Activated CD4-positive, alpha-beta T cell treated with anti-CD3 and anti-CD28 coated beads, Interleukin-2, amount 10 ng/mL, durations not matched to agents 24 days and 14 days (primary cell): ENCODE measurements around the gene TNF. TPM values are rescaled to one million over a fixed set of nuclear protein-coding genes. Genes with fewer than 3 reads are reported as not detected.
"Not testable (repeated sequence)": the region's sequence is repeated elsewhere in the genome, so short reads cannot be mapped to it uniquely, and the experiment has no call there.

Source experiments
- DNase-seq: peaks from one replicate; pipeline ENCODE4 v3.0.0; 2022
- H3K27ac Mint-ChIP-seq: one replicate; pipeline ENCODE4 v1.8.0; 2022; ENCODE audit warnings: mild to moderate bottlenecking, mixed read lengths
- H3K27me3 Mint-ChIP-seq: one replicate; pipeline ENCODE4 v1.8.0; 2022; ENCODE audit warnings: mixed read lengths
- H3K36me3 Mint-ChIP-seq: one replicate; pipeline ENCODE4 v1.8.0; 2022; ENCODE audit warnings: low read depth, mild to moderate bottlenecking, mixed read lengths
- H3K4me1 Mint-ChIP-seq: one replicate; pipeline ENCODE4 v1.8.0; 2021; ENCODE audit warnings: mixed read lengths
- H3K4me3 Mint-ChIP-seq: one replicate; pipeline ENCODE4 v1.8.0; 2022; ENCODE audit warnings: mild to moderate bottlenecking, moderate library complexity, mixed read lengths
- H3K9me3 Mint-ChIP-seq: one replicate; pipeline ENCODE4 v1.8.0; 2021; ENCODE audit warnings: mixed read lengths
- intact Hi-C: fragments of 100-400 bp; cut with micrococcal nuclease; formaldehyde crosslinking; loops from one replicate; pipeline ENCODE4 v1.15.1; 2023
- total RNA-seq: library from RNA; stranded (reverse); gene quantifications from 2 replicates; pipeline ENCODE4 v1.2.3, GENCODE V29; 2022

Gene TNF
- total RNA-seq, 1 donor from 2014 or later, result 303 TPM

GRCh38 chr6:31580807-31581433, 5.6 kb downstream of the TNF start:
- no peaks in the 10 kb centered on the region for H3K9me3 Mint-ChIP-seq
- H3K4me1 Mint-ChIP-seq, result peaks cover 62% of the 10 kb centered on the region
- H3K4me3 Mint-ChIP-seq, result peak overlapping the region; percentile 94
- H3K27ac Mint-ChIP-seq, result peak overlapping the region; percentile 91
- peaks cover 61% of the 10 kb centered on the region for H3K36me3 Mint-ChIP-seq
- intact Hi-C loops, result loop anchor here (1.0 to 5.0 kb wide), 7 partner anchors 9 to 156 kb away; partner anchors contain the start of genes CLIC1, LTA, NFKBIL1 and PRRC2A
- peak; percentile 96 for DNase-seq
- no peaks in the 10 kb centered on the region for H3K27me3 Mint-ChIP-seq

GRCh38 chr6:31581434-31582229, 6.3 kb downstream of the TNF start:
- Mint-ChIP-seq H3K36me3 (peaks cover 54% of the 10 kb centered on the region), H3K4me3 (peak overlapping the region; percentile 94), H3K9me3 (no peaks in the 10 kb centered on the region), H3K27me3 (no peaks in the 10 kb centered on the region), H3K27ac (peak overlapping the region; percentile 91), H3K4me1 (peaks cover 63% of the 10 kb centered on the region)
- intact Hi-C loops, result loop anchor here (1.0 to 5.0 kb wide), 6 partner anchors 17 to 156 kb away; partner anchors contain the start of genes CLIC1, NFKBIL1 and PRRC2A
- DNase-seq, result peak; percentile 75

- Mint-ChIP-seq H3K4me3 (peak within 1 kb of the TSS; percentile 94), H3K9me3 (no peaks in the 10 kb centered on the region), H3K4me1 (peaks cover 64% of the 10 kb centered on the region), H3K27me3 (no peaks in the 10 kb centered on the region), H3K27ac (peak within 1 kb of the TSS; percentile 91), H3K36me3 (peaks cover 48% of the 10 kb centered on the region)
- intact Hi-C loops, result loop anchor here (5.0 kb wide), 2 partner anchors 90 to 155 kb away; partner anchors contain the start of gene CLIC1
- DNase-seq, result peak; percentile 92
Observed at GRCh38 chr6:31582230-31582643, 6.9 kb downstream of the TNF start, which contains the start of gene LTB. Gene LTB, minus strand, starts transcription at chr6:31582424. Its CDS starts 7 bp downstream, at chr6:31582417.

- Mint-ChIP-seq H3K36me3 (peaks cover 29% of the 10 kb centered on the region), H3K9me3 (no peaks in the 10 kb centered on the region), H3K4me1 (peaks cover 59% of the 10 kb centered on the region), H3K27me3 (no peaks in the 10 kb centered on the region), H3K4me3 (peak overlapping the region; percentile 89), H3K27ac (peak overlapping the region; percentile 96)
- intact Hi-C loops, result loop anchor here (1.0 kb wide), 1 partner anchor 13 kb away; no protein-coding TSS in a partner anchor
- DNase-seq, result peak; percentile 86
Observed at GRCh38 chr6:31585491-31585890, 10.1 kb downstream of the TNF start.

- Mint-ChIP-seq H3K27me3 (no peaks in the 10 kb centered on the region), H3K36me3 (peaks cover 26% of the 10 kb centered on the region), H3K27ac (peak within 1 kb of the TSS; percentile 96), H3K9me3 (no peaks in the 10 kb centered on the region), H3K4me3 (peak within 1 kb of the TSS; percentile 89), H3K4me1 (peaks cover 58% of the 10 kb centered on the region)
- no peak for DNase-seq
- intact Hi-C loops, result no loop called here
Observed at GRCh38 chr6:31586008-31586407, 10.6 kb downstream of the TNF start, which contains the start of gene LST1. Gene LST1, plus strand, starts transcription at chr6:31586277. Its CDS starts 1,023 bp downstream, at chr6:31587300.

GRCh38 chr6:31586599-31587281, 11.4 kb downstream of the TNF start:
- intact Hi-C loops, result no loop called here
- Mint-ChIP-seq H3K9me3 (no peaks in the 10 kb centered on the region), H3K4me3 (peak overlapping the region; percentile 89), H3K36me3 (peaks cover 22% of the 10 kb centered on the region), H3K27ac (peak overlapping the region; percentile 96), H3K27me3 (no peaks in the 10 kb centered on the region), H3K4me1 (peaks cover 60% of the 10 kb centered on the region)
- DNase-seq, result peak; percentile 78

- no peaks in the 10 kb centered on the region for H3K9me3 Mint-ChIP-seq
- peaks cover 15% of the 10 kb centered on the region for H3K36me3 Mint-ChIP-seq
- H3K4me1 Mint-ChIP-seq, result peaks cover 60% of the 10 kb centered on the region
- DNase-seq, result peak; percentile 69
- peak overlapping the region; percentile 89 for H3K4me3 Mint-ChIP-seq
- H3K27ac Mint-ChIP-seq, result peak overlapping the region; percentile 94
- H3K27me3 Mint-ChIP-seq, result no peaks in the 10 kb centered on the region
- intact Hi-C loops, result no loop called here
Observed at GRCh38 chr6:31587791-31588777, 12.7 kb downstream of the TNF start.

- Mint-ChIP-seq H3K4me1 (peaks cover 58% of the 10 kb centered on the region), H3K4me3 (peak overlapping the region; percentile 66), H3K9me3 (no peaks in the 10 kb centered on the region), H3K36me3 (peaks cover 15% of the 10 kb centered on the region), H3K27ac (peak overlapping the region; percentile 34), H3K27me3 (no peaks in the 10 kb centered on the region)
- DNase-seq, result no peak
- intact Hi-C loops, result no loop called here
Observed at GRCh38 chr6:31588871-31589650, 13.7 kb downstream of the TNF start.

GRCh38 chr6:31590691-31591090, 15.3 kb downstream of the TNF start:
- H3K27me3 Mint-ChIP-seq, H3K4me3 Mint-ChIP-seq, H3K27ac Mint-ChIP-seq, intact Hi-C loops, H3K9me3 Mint-ChIP-seq, DNase-seq: not testable (repeated sequence)
- Mint-ChIP-seq H3K4me1 (peaks cover 53% of the 10 kb centered on the region), H3K36me3 (peaks cover 13% of the 10 kb centered on the region)

- H3K27ac Mint-ChIP-seq, result peak overlapping the region; percentile 71
- no peaks in the 10 kb centered on the region for H3K27me3 Mint-ChIP-seq
- H3K9me3 Mint-ChIP-seq, result no peaks in the 10 kb centered on the region
- H3K36me3 Mint-ChIP-seq, result peaks cover 12% of the 10 kb centered on the region
- intact Hi-C loops, result no loop called here
- peak overlapping the region; percentile 76 for H3K4me3 Mint-ChIP-seq
- H3K4me1 Mint-ChIP-seq, result peaks cover 49% of the 10 kb centered on the region
- DNase-seq, result peak; percentile 66
Observed at GRCh38 chr6:31592396-31592771, 17.0 kb downstream of the TNF start.

- H3K27me3 Mint-ChIP-seq, result no peaks in the 10 kb centered on the region
- intact Hi-C loops, result no loop called here
- peaks cover 41% of the 10 kb centered on the region for H3K4me1 Mint-ChIP-seq
- no peaks in the 10 kb centered on the region for H3K9me3 Mint-ChIP-seq
- DNase-seq, result peak; percentile 84
- no peak overlapping the region for H3K4me3 Mint-ChIP-seq
- H3K36me3 Mint-ChIP-seq, result no peaks in the 10 kb centered on the region
- H3K27ac Mint-ChIP-seq, result no peak overlapping the region
Observed at GRCh38 chr6:31597006-31597405, 21.6 kb downstream of the TNF start.

GRCh38 chr6:31607317-31607716, 32.0 kb downstream of the TNF start:
- Mint-ChIP-seq H3K9me3 (no peaks in the 10 kb centered on the region), H3K27ac (no peak overlapping the region), H3K36me3 (no peaks in the 10 kb centered on the region), H3K27me3 (peaks cover 2% of the 10 kb centered on the region), H3K4me1 (peaks cover 6% of the 10 kb centered on the region), H3K4me3 (no peak overlapping the region)
- intact Hi-C loops, result no loop called here
- DNase-seq, result no peak
